Activated naive CD8-positive, alpha-beta T cell treated with anti-CD3 and anti-CD28 coated beads, Interleukin-2, amount 10 ng/mL, durations not matched to agents 7 days and 5 days (primary cell): ENCODE data around the gene ANO2. TPM values are rescaled to one million over a fixed set of nuclear protein-coding genes. Genes with fewer than 3 reads are reported as not detected.
"Not testable (repeated sequence)": the region's sequence is repeated elsewhere in the genome, so short reads cannot be mapped to it uniquely, and the experiment has no call there.

ENCODE experiments used
- ATAC-seq: fragments of 150-1000 bp; cut with Tn5 transposase; one replicate; pipeline ENCODE4 v1.10.0; 2021; ENCODE audit warnings: low read depth, moderate library complexity
- POLR2A ChIA-PET: fragments of 350-600 bp; sonication (Branson Sonifier 250); formaldehyde crosslinking; loops from one replicate; lab custom pipeline; 2021; ENCODE audit warnings: antibody characterized with exemption; lab: Charles Lee
- DNase-seq: peaks from one replicate; pipeline ENCODE4 v3.0.0; 2021
- H3K27ac Mint-ChIP-seq: one replicate; pipeline ENCODE4 v1.8.0; 2022; ENCODE audit warnings: mild to moderate bottlenecking, mixed read lengths
- H3K27me3 Mint-ChIP-seq: one replicate; pipeline ENCODE4 v1.8.0; 2022; ENCODE audit warnings: mild to moderate bottlenecking, moderate library complexity, mixed read lengths
- H3K36me3 Mint-ChIP-seq: one replicate; pipeline ENCODE4 v1.8.0; 2021; ENCODE audit warnings: mild to moderate bottlenecking, mixed read lengths
- H3K4me1 Mint-ChIP-seq: one replicate; pipeline ENCODE4 v1.8.0; 2021; ENCODE audit warnings: mixed read lengths
- H3K4me3 Mint-ChIP-seq: one replicate; pipeline ENCODE4 v1.8.0; 2022; ENCODE audit warnings: mild to moderate bottlenecking, moderate library complexity, mixed read lengths
- H3K9me3 Mint-ChIP-seq: one replicate; pipeline ENCODE4 v1.8.0; 2021; ENCODE audit warnings: mixed read lengths
- total RNA-seq, 2 experiments: library from RNA; stranded (reverse); gene quantifications; one replicate each; pipeline ENCODE4 v1.2.3, GENCODE V29; 2021

The ANO2 gene
- total RNA-seq, 2 experiments from 2014 or later = not detected

GRCh38 chr12:5905757-5906156, 39.3 kb downstream of the ANO2 start:
- no peaks in the 10 kb centered on the region for H3K4me1 Mint-ChIP-seq
- H3K27me3 Mint-ChIP-seq = peaks cover 6% of the 10 kb centered on the region
- no peak overlapping the region for H3K27ac Mint-ChIP-seq
- POLR2A ChIA-PET = no interaction called here
- ATAC-seq (no peak), DNase-seq (no peak)
- H3K4me3 Mint-ChIP-seq = no peak overlapping the region
- no peaks in the 10 kb centered on the region for H3K9me3 Mint-ChIP-seq
- H3K36me3 Mint-ChIP-seq = no peaks in the 10 kb centered on the region

- Mint-ChIP-seq H3K4me3 (no peak overlapping the region), H3K9me3 (no peaks in the 10 kb centered on the region)
- POLR2A ChIA-PET = no interaction called here
Measured at GRCh38 chr12:5904969-5905368, 40.1 kb downstream of the ANO2 start.

GRCh38 chr12:5904441-5904840, 40.6 kb downstream of the ANO2 start:
- H3K9me3 Mint-ChIP-seq = no peaks in the 10 kb centered on the region
- ATAC-seq = no peak
- no peak overlapping the region for H3K4me3 Mint-ChIP-seq
- no peak for DNase-seq
- peaks cover under 1% of the 10 kb centered on the region for H3K27me3 Mint-ChIP-seq
- H3K36me3 Mint-ChIP-seq = no peaks in the 10 kb centered on the region
- H3K4me1 Mint-ChIP-seq = no peaks in the 10 kb centered on the region
- no peak overlapping the region for H3K27ac Mint-ChIP-seq
- POLR2A ChIA-PET = no interaction called here

More at GRCh38 chr12:5904969-5905368, 40.1 kb downstream of the ANO2 start:
- ATAC-seq (no peak), DNase-seq (no peak)
- Mint-ChIP-seq H3K36me3 (no peaks in the 10 kb centered on the region), H3K27me3 (peaks cover 3% of the 10 kb centered on the region), H3K27ac (no peak overlapping the region), H3K4me1 (no peaks in the 10 kb centered on the region)

GRCh38 chr12:5902736-5903135, 42.3 kb downstream of the ANO2 start:
- ATAC-seq = no peak
- Mint-ChIP-seq H3K9me3 (no peaks in the 10 kb centered on the region), H3K4me1 (no peaks in the 10 kb centered on the region), H3K4me3 (no peak overlapping the region), H3K36me3 (no peaks in the 10 kb centered on the region), H3K27ac (no peak overlapping the region), H3K27me3 (peaks cover 2% of the 10 kb centered on the region)
- DNase-seq = no peak
- POLR2A ChIA-PET = no interaction called here

GRCh38 chr12:5901416-5901815, 43.6 kb downstream of the ANO2 start:
- Mint-ChIP-seq H3K36me3 (no peaks in the 10 kb centered on the region), H3K27ac (no peak overlapping the region), H3K4me3 (no peak overlapping the region), H3K9me3 (no peaks in the 10 kb centered on the region), H3K27me3 (peaks cover 14% of the 10 kb centered on the region), H3K4me1 (no peaks in the 10 kb centered on the region)
- DNase-seq = no peak
- POLR2A ChIA-PET = no interaction called here
- ATAC-seq = no peak

- Mint-ChIP-seq H3K27ac (no peak overlapping the region), H3K27me3 (peaks cover 16% of the 10 kb centered on the region), H3K36me3 (no peaks in the 10 kb centered on the region), H3K4me1 (no peaks in the 10 kb centered on the region), H3K9me3 (no peaks in the 10 kb centered on the region), H3K4me3 (no peak overlapping the region)
- ATAC-seq (no peak), DNase-seq (no peak)
- POLR2A ChIA-PET = no interaction called here
Measured at GRCh38 chr12:5900533-5901205, 44.4 kb downstream of the ANO2 start.

- H3K4me1 Mint-ChIP-seq = no peaks in the 10 kb centered on the region
- POLR2A ChIA-PET = no interaction called here
- H3K27me3 Mint-ChIP-seq = peaks cover 22% of the 10 kb centered on the region
- no peak overlapping the region for H3K27ac Mint-ChIP-seq
- DNase-seq = no peak
- no peak for ATAC-seq
- no peaks in the 10 kb centered on the region for H3K36me3 Mint-ChIP-seq
- no peak overlapping the region for H3K4me3 Mint-ChIP-seq
- no peaks in the 10 kb centered on the region for H3K9me3 Mint-ChIP-seq
Measured at GRCh38 chr12:5900076-5900475, 45.0 kb downstream of the ANO2 start.

GRCh38 chr12:5899675-5900074, 45.4 kb downstream of the ANO2 start:
- Mint-ChIP-seq H3K4me1 (no peaks in the 10 kb centered on the region), H3K4me3 (no peak overlapping the region), H3K27me3 (peaks cover 25% of the 10 kb centered on the region), H3K9me3 (no peaks in the 10 kb centered on the region), H3K36me3 (no peaks in the 10 kb centered on the region), H3K27ac (no peak overlapping the region)
- ATAC-seq (no peak), DNase-seq (no peak)
- POLR2A ChIA-PET = no interaction called here

- POLR2A ChIA-PET = no interaction called here
- DNase-seq (no peak), ATAC-seq (no peak)
- Mint-ChIP-seq H3K27me3 (peaks cover 25% of the 10 kb centered on the region), H3K4me3 (no peak overlapping the region), H3K4me1 (no peaks in the 10 kb centered on the region), H3K9me3 (no peaks in the 10 kb centered on the region), H3K27ac (no peak overlapping the region), H3K36me3 (no peaks in the 10 kb centered on the region)
Measured at GRCh38 chr12:5898874-5899273, 46.2 kb downstream of the ANO2 start.

GRCh38 chr12:5889381-5890047, 55.5 kb downstream of the ANO2 start:
- Mint-ChIP-seq H3K9me3 (no peaks in the 10 kb centered on the region), H3K4me3 (no peak overlapping the region), H3K27ac (no peak overlapping the region), H3K27me3 (peaks cover 33% of the 10 kb centered on the region), H3K4me1 (peaks cover 12% of the 10 kb centered on the region), H3K36me3 (no peaks in the 10 kb centered on the region)
- ATAC-seq = no peak
- no peak for DNase-seq
- POLR2A ChIA-PET = no interaction called here

- no peaks in the 10 kb centered on the region for H3K9me3 Mint-ChIP-seq
- H3K36me3 Mint-ChIP-seq = no peaks in the 10 kb centered on the region
- peaks cover 12% of the 10 kb centered on the region for H3K4me1 Mint-ChIP-seq
- no peak overlapping the region for H3K27ac Mint-ChIP-seq
- H3K4me3 Mint-ChIP-seq = no peak overlapping the region
- POLR2A ChIA-PET = no interaction called here
- DNase-seq (no peak), ATAC-seq (no peak)
- peaks cover 33% of the 10 kb centered on the region for H3K27me3 Mint-ChIP-seq
Measured at GRCh38 chr12:5888816-5889315, 56.2 kb downstream of the ANO2 start.

GRCh38 chr12:5887819-5888218, 57.2 kb downstream of the ANO2 start:
- peak overlapping the region; percentile 79 for H3K4me3 Mint-ChIP-seq
- H3K27me3 Mint-ChIP-seq = peaks cover 30% of the 10 kb centered on the region
- H3K27ac Mint-ChIP-seq = peak overlapping the region; percentile 8
- H3K36me3 Mint-ChIP-seq, H3K9me3 Mint-ChIP-seq, DNase-seq, POLR2A ChIA-PET: not testable (repeated sequence)
- ATAC-seq = peak; percentile 45
- H3K4me1 Mint-ChIP-seq = peaks cover 12% of the 10 kb centered on the region

GRCh38 chr12:5884866-5885265, 60.2 kb downstream of the ANO2 start:
- peaks cover 27% of the 10 kb centered on the region for H3K27me3 Mint-ChIP-seq
- no peaks in the 10 kb centered on the region for H3K36me3 Mint-ChIP-seq
- no peak overlapping the region for H3K27ac Mint-ChIP-seq
- no peak overlapping the region for H3K4me3 Mint-ChIP-seq
- no peaks in the 10 kb centered on the region for H3K9me3 Mint-ChIP-seq
- ATAC-seq (no peak), DNase-seq (no peak)
- POLR2A ChIA-PET = no interaction called here
- peaks cover 12% of the 10 kb centered on the region for H3K4me1 Mint-ChIP-seq

GRCh38 chr12:5884285-5884684, 60.8 kb downstream of the ANO2 start:
- peaks cover 12% of the 10 kb centered on the region for H3K4me1 Mint-ChIP-seq

More at GRCh38 chr12:5884285-5884684, 60.8 kb downstream of the ANO2 start:
- peaks cover 27% of the 10 kb centered on the region for H3K27me3 Mint-ChIP-seq
- POLR2A ChIA-PET = no interaction called here
- no peak for ATAC-seq
- no peaks in the 10 kb centered on the region for H3K9me3 Mint-ChIP-seq
- no peak for DNase-seq
- no peak overlapping the region for H3K4me3 Mint-ChIP-seq
- H3K27ac Mint-ChIP-seq = no peak overlapping the region
- H3K36me3 Mint-ChIP-seq = no peaks in the 10 kb centered on the region
